Right lobe of liver (tissue), 4 donors: ENCODE results near the gene CCM2.

Experiments used
- POLR2A ChIP-seq: fragments of 450-650 bp; IDR thresholded peaks from one replicate; pipeline ENCODE4 v1.6.1; 2017; ENCODE audit warnings: antibody characterized with exemption, mild to moderate bottlenecking
- TF ChIP-seq, protein P1 (sequence below), 4 donors: fragments of 200-600 bp in 3 of 4; fragments of 450-650 bp in 1 of 4; IDR thresholded peaks; one replicate each; pipeline versions ENCODE4 v1.5.1 to v1.8.0; 2016 to 2022; ENCODE audit warnings: antibody characterized with exemption in 4 of 4, mild to moderate bottlenecking in 2 of 4
- donor health status: DM: no; HTN: no; CAD: no.
- donor health status: DM: no; HTN: no; CAD: no.
- donor health status: DM: no; HTN: yes; CAD: no.

- TF ChIP-seq, protein P1, sequence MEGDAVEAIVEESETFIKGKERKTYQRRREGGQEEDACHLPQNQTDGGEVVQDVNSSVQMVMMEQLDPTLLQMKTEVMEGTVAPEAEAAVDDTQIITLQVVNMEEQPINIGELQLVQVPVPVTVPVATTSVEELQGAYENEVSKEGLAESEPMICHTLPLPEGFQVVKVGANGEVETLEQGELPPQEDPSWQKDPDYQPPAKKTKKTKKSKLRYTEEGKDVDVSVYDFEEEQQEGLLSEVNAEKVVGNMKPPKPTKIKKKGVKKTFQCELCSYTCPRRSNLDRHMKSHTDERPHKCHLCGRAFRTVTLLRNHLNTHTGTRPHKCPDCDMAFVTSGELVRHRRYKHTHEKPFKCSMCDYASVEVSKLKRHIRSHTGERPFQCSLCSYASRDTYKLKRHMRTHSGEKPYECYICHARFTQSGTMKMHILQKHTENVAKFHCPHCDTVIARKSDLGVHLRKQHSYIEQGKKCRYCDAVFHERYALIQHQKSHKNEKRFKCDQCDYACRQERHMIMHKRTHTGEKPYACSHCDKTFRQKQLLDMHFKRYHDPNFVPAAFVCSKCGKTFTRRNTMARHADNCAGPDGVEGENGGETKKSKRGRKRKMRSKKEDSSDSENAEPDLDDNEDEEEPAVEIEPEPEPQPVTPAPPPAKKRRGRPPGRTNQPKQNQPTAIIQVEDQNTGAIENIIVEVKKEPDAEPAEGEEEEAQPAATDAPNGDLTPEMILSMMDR (IDR thresholded peaks at IDR 0.05), result no peak
- TF ChIP-seq POLR2A, result no peak
Measured at GRCh38 chr7:45017253-45017652, 17.3 kb downstream of the CCM2 start.
